Retinal pigment epithelial cell (primary cell): ENCODE data around the gene BORCS5.

Experiments used
- DNase-seq: peaks from one replicate; pipeline ENCODE4 v3.0.0-alpha.2; 2010; ENCODE audit warnings: low read depth
- H3K4me3 ChIP-seq: 2 replicates; pipeline ENCODE4 v1.5.1; 2011; ENCODE audit warnings: mild to moderate bottlenecking, low read length, control low read depth, moderate library complexity
- TF ChIP-seq, protein P1 (sequence below): conservative IDR thresholded peaks from 2 replicates; pipeline ENCODE4 v1.5.1; 2011; ENCODE audit warnings: low read depth, low read length, control low read depth, inconsistent platforms

Gene BORCS5

DNA sequence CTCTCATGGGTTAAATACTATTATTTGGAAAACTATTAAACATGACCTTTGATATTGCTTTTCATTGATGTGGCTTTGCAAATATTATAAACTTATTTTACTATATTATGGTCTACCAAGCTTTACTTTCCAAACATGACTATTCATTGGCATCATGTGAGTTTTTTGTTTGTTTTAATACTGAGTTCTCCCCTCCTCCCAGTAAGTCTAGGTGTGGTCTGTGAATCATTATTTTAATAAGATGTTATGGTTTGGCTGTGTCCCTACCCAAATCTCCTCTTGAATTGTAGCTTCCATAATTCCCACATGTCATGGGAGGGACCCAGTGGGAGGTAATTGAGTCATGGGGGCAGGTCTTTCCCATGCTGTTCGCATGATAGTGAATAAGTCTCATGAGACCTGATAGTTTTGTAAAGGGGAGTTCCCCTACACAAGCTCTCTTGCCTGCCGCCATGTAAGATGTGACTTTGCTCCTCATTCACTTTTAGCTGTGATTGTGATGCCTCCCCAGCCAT lies 80.0 kb downstream of the BORCS5 start:
- TF ChIP-seq, protein P1, sequence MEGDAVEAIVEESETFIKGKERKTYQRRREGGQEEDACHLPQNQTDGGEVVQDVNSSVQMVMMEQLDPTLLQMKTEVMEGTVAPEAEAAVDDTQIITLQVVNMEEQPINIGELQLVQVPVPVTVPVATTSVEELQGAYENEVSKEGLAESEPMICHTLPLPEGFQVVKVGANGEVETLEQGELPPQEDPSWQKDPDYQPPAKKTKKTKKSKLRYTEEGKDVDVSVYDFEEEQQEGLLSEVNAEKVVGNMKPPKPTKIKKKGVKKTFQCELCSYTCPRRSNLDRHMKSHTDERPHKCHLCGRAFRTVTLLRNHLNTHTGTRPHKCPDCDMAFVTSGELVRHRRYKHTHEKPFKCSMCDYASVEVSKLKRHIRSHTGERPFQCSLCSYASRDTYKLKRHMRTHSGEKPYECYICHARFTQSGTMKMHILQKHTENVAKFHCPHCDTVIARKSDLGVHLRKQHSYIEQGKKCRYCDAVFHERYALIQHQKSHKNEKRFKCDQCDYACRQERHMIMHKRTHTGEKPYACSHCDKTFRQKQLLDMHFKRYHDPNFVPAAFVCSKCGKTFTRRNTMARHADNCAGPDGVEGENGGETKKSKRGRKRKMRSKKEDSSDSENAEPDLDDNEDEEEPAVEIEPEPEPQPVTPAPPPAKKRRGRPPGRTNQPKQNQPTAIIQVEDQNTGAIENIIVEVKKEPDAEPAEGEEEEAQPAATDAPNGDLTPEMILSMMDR = no peak
- DNase-seq = no peak
- H3K4me3 ChIP-seq = no peak overlapping the region

DNA sequence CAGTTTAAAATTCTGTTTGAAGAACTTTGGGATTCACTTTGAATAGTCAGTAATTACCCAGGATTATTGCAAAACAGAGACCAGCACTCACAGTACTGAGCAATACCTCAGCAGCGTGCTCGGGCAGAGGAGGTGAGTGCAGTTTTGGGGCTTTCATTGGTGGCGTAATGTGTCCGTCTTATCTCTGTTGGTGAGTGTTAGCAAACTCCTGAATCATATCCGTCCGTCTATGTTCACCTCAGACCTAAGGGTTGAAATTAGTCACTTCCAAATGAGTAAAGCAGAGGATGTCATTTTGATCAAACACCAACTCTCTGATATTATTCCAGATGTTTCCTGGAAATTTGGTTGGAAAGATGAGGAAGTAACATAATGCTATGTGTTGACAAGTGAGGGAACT lies 82.8 kb downstream of the BORCS5 start:
- H3K4me3 ChIP-seq = no peak overlapping the region
- TF ChIP-seq, protein P1 = no peak
- DNase-seq = no peak

DNA sequence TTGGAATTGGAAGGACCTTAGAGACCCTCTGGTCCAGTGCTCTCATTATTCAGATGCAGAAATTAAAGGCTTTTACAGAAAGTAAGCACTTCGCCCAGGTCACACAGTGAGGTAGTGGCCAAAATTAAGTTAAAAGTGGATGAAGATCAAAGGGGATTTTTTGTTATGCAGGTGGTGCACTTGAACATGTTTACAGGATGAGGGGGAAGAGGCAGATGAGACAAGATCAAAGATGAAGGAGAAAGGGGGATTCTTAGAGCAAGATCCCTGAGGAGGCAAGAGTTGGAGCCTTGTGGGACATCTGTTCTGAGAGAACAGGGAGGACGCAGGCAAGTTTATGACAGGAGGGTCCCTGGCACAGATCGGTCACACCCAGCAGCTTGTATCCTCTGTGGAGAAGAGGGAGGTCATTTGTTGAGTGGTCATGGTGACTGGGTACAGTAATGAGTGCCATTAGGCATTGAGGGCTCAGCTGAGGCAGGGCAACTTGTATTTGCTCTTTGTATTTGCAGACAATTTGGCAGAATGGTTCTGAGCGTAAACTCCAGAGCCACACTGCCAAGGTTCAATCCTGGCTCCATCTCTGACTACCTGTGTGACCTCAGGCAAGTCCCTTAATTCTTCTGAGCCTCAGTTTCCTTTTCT lies 84.0 kb downstream of the BORCS5 start:
- TF ChIP-seq, protein P1 = no peak
- DNase-seq = no peak
- H3K4me3 ChIP-seq = no peak overlapping the region

DNA sequence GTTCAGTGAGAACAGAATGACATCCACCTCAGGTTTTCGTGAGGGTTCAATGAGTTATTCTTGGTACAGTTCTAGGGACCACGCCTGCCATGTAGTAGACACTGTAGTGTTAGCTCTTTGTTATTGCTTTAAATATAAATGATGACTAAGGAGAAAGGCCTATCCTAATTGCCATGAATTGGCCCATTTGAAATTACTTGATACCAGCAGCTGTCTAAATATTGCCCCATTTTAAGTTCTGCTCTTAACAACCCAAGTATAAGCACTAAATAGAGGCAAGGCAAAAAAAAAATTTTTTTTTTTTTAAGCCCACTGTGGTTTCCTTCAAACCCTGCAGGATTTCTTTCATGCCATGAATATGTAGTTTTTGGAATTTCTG lies 84.5 kb downstream of the BORCS5 start:
- TF ChIP-seq, protein P1 = no peak
- DNase-seq = no peak
- no peak overlapping the region for H3K4me3 ChIP-seq

DNA sequence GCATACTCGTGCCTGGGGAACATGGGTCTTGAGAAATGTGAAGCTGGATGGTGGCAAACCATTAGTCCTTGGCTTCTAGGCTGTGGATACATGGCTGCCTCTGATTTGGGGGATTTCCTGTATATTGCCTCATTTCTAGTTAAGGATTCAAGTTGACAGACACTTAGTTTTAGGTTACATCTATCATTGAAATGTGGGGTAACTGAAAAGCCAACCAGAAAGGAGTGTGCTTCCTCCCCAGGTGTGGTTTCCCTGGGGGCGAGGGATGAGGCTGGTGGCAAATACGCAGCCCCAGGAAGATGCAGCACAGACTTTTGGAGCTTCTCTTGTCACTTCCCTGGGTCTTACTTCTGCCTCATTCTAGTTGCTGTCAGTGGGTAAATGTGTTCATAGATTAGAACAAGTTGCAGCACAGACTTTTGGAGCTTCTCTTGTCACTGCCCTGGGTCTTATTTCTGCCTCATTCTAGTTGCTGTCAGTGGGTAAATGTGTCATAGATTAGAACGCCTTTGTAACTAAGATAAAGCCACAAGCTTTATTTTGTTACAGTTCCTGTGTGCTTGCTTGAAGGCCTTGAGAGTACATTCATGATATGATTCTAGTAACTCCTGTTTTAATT lies 85.1 kb downstream of the BORCS5 start:
- TF ChIP-seq, protein P1 = no peak
- H3K4me3 ChIP-seq = no peak overlapping the region
- no peak for DNase-seq

DNA sequence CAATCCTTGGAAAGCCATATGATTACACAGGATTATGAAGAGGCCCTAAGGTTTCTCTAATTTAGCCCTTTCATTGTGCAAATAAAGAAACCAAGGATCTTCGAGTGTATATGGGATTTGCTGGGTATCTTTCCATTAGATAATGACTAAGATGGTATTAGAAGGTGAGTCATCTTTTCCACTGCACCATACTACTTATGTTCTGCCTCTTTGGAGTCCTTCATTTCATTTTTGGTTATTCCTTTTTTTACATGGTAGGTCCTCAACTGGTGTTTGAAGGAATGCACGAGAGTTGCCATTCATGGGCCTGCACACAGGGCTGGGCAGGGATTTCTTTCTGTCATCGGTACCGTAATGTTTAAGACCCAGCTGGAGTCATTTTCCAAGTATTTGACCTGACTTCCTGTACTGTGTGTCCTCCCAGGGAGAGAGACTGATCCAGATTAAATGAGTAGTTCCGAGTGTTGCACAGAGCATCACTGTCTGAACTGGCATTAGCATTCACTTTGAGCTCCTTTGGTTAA lies 85.7 kb downstream of the BORCS5 start:
- TF ChIP-seq, protein P1 = no peak
- no peak for DNase-seq
- no peak overlapping the region for H3K4me3 ChIP-seq

DNA sequence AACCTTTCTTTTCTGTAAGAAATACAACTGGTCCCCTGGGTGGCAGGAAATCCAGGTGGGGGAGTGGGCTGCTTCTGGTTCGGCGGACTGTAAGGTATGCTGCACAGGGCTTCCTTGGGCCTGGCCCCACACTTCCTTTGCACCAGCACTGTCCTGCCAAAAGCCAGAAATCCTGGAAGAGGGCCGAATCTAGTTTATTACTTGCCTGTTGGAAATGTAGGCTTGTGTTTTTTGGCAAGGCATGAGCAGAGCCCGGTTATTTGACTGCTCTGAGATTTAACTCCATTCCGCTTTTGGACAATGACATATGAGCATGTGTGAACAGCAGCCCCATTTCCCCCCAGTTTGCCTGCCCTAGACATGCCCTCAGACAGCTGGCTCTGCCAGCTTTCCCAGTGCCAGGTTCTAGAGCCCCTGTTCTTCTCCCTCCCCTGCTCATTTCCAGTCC lies 86.6 kb downstream of the BORCS5 start:
- TF ChIP-seq, protein P1 = no peak
- DNase-seq = no peak
- H3K4me3 ChIP-seq = no peak overlapping the region
